ENCODE data around the gene AGR3. TPM values are rescaled to one million over a fixed set of nuclear protein-coding genes. Genes with fewer than 3 reads are reported as not detected.

Gene AGR3
- total RNA-seq, 1 experiment from 2014 or later, result not detected

DNA sequence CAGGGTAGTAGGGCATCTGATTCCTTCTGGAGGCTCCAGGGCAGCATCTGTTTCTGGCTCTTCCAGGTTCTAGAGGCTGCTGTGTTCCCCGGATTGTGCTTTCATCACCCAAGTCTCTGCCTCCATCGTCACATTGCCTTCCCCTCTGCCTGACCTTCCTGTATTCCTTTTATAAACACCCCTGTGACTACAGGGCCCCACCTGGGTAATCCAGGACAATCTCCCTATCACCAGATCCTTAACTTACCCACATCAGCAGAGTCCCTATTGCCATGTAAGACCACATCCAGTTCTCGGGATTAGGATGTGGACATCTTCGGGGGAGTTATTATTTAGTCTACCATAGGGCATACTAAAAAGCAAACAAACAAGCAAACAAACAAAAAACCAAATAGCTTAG lies 39.4 kb upstream of the AGR3 start:
- POLR2A ChIA-PET, result no interaction called here
- intact Hi-C loops (cut with micrococcal nuclease), result loop anchor here (10.0 kb wide), 1 partner anchor 614 kb away; no protein-coding TSS in a partner anchor
- DNase-seq (ENCODE audit: unreplicated experiment), result no peak
- BruUV-seq (replicated peaks), result no TSS peak
- no peak overlapping the region for H3K27ac Mint-ChIP-seq (ENCODE audit: low read depth, unreplicated experiment)
- CTCF ChIA-PET, result interaction anchor here (0.6 to 2.8 kb wide), 11 partner anchors 8 to 1820 kb away, joined by 3 to 22 read pairs (median 4); no protein-coding TSS in a partner anchor
- H3K27me3 Mint-ChIP-seq (ENCODE audit: insufficient read depth, unreplicated experiment), result no peaks in the 10 kb centered on the region
- H3K9me3 Mint-ChIP-seq (ENCODE audit: unreplicated experiment), result no peaks in the 10 kb centered on the region
- no peak for TF ChIP-seq CTCF (IDR thresholded peaks at IDR 0.05; ENCODE audit: unreplicated experiment)
- peaks cover 29% of the 10 kb centered on the region for H3K4me1 Mint-ChIP-seq (ENCODE audit: insufficient read depth, unreplicated experiment)
- no peak overlapping the region for H3K4me3 Mint-ChIP-seq (ENCODE audit: unreplicated experiment)
- H3K36me3 Mint-ChIP-seq (ENCODE audit: insufficient read depth, unreplicated experiment), result no peaks in the 10 kb centered on the region

GRCh38 chr7:16919440-16919839 lies 37.7 kb upstream of the AGR3 start:
- ChIA-PET CTCF (interaction anchor here (0.6 to 2.8 kb wide), 8 partner anchors 26 to 226 kb away, joined by 3 to 22 read pairs (median 5); no protein-coding TSS in a partner anchor), POLR2A (interaction anchor here (0.6 to 1.4 kb wide), 3 partner anchors 54 to 263 kb away, joined by 3 to 4 read pairs (median 3); no protein-coding TSS in a partner anchor)
- no peaks in the 10 kb centered on the region for H3K27me3 Mint-ChIP-seq (ENCODE audit: insufficient read depth, unreplicated experiment)
- no peak for TF ChIP-seq CTCF (IDR thresholded peaks at IDR 0.05; ENCODE audit: unreplicated experiment)
- DNase-seq (ENCODE audit: unreplicated experiment), result no peak
- no peak overlapping the region for H3K27ac Mint-ChIP-seq (ENCODE audit: low read depth, unreplicated experiment)
- no peak overlapping the region for H3K4me3 Mint-ChIP-seq (ENCODE audit: unreplicated experiment)
- peaks cover 46% of the 10 kb centered on the region for H3K4me1 Mint-ChIP-seq (ENCODE audit: insufficient read depth, unreplicated experiment)
- H3K9me3 Mint-ChIP-seq (ENCODE audit: unreplicated experiment), result peaks cover 6% of the 10 kb centered on the region
- intact Hi-C loops (cut with micrococcal nuclease), result no loop called here
- H3K36me3 Mint-ChIP-seq (ENCODE audit: insufficient read depth, unreplicated experiment), result no peaks in the 10 kb centered on the region
- BruUV-seq (replicated peaks), result no TSS peak

DNA sequence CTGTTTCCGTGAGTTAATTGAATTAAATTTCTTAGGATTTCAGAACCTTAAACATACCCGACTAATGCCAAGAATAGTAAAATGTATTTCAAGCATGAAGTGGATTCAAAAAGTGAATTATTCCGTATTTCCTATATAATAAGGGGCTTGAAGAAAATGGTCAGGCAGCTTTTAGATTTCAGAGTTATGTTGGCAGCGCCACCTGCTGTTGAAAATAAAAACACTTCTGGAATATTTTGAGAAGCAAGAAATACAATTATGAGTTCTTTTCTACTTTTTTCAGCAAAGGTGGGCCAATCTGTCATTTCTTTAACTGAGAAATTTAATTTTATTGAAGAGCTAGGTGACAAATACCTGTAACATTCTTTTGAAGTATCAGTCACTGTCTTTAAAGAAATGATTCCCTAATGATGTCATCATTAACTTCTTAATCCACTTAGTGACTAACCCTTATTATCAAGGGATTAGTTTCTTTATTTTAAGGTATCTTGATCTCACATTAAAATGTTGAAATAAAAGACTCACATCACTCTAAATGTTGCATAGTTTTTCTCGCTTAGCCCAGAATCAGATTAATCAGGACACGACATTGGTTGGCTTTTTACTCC lies 36.6 kb upstream of the AGR3 start:
- Mint-ChIP-seq H3K4me1 (ENCODE audit: insufficient read depth, unreplicated experiment) (peaks cover 48% of the 10 kb centered on the region), H3K9me3 (ENCODE audit: unreplicated experiment) (peaks cover 10% of the 10 kb centered on the region), H3K36me3 (ENCODE audit: insufficient read depth, unreplicated experiment) (no peaks in the 10 kb centered on the region), H3K27me3 (ENCODE audit: insufficient read depth, unreplicated experiment) (no peaks in the 10 kb centered on the region), H3K27ac (ENCODE audit: low read depth, unreplicated experiment) (no peak overlapping the region), H3K4me3 (ENCODE audit: unreplicated experiment) (no peak overlapping the region)
- ChIA-PET POLR2A (interaction anchor here (0.6 to 3.3 kb wide), 7 partner anchors 24 to 333 kb away, joined by 3 to 19 read pairs (median 4); partner anchors contain the start of gene AGR2), CTCF (interaction anchor here (0.7 to 3.8 kb wide), 29 partner anchors 9 to 1102 kb away, joined by 3 to 95 read pairs (median 5); partner anchors contain the start of genes AGR2, AGR3 and AHR)
- peak; percentile 47 for DNase-seq (ENCODE audit: unreplicated experiment)
- TF ChIP-seq CTCF (IDR thresholded peaks at IDR 0.05; ENCODE audit: unreplicated experiment), result peak; percentile 69
- intact Hi-C loops (cut with micrococcal nuclease), result loop anchor here (1.0 kb wide), 3 partner anchors 27 to 223 kb away; no protein-coding TSS in a partner anchor
- BruUV-seq (replicated peaks), result no TSS peak

GRCh38 chr7:16916738-16917137 lies 35.0 kb upstream of the AGR3 start:
- peak overlapping the region; percentile 76 for H3K4me3 Mint-ChIP-seq (ENCODE audit: unreplicated experiment)
- POLR2A ChIA-PET, result interaction anchor here (1.0 to 3.3 kb wide), 3 partner anchors 113 to 386 kb away, joined by 3 to 19 read pairs (median 7); partner anchors contain the start of genes AGR2, ANKMY2 and BZW2
- CTCF ChIA-PET, result interaction anchor here (0.7 to 3.8 kb wide), 20 partner anchors 9 to 781 kb away, joined by 3 to 95 read pairs (median 4); partner anchors contain the start of gene AGR2

More at GRCh38 chr7:16916738-16917137, 35.0 kb upstream of the AGR3 start:
- intact Hi-C loops (cut with micrococcal nuclease), result no loop called here
- TSS peak; percentile 64 for BruUV-seq (replicated peaks)
- Mint-ChIP-seq H3K27ac (ENCODE audit: low read depth, unreplicated experiment) (peak overlapping the region; percentile 73), H3K27me3 (ENCODE audit: insufficient read depth, unreplicated experiment) (no peaks in the 10 kb centered on the region), H3K9me3 (ENCODE audit: unreplicated experiment) (peaks cover 10% of the 10 kb centered on the region), H3K36me3 (ENCODE audit: insufficient read depth, unreplicated experiment) (no peaks in the 10 kb centered on the region), H3K4me1 (ENCODE audit: insufficient read depth, unreplicated experiment) (peaks cover 37% of the 10 kb centered on the region)
- TF ChIP-seq CTCF (IDR thresholded peaks at IDR 0.05; ENCODE audit: unreplicated experiment), result no peak
- no peak for DNase-seq (ENCODE audit: unreplicated experiment)

Data from MCF 10A (cell line).